ENCODE data around the gene PPP1R9B.

- TF ChIP-seq EZH2 (IDR thresholded peaks at IDR 0.05) (no peak), POLR2AphosphoS5 (IDR thresholded peaks at IDR 0.05; ENCODE audit: borderline replicate concordance, low read depth, low read length) (no peak; the same call in 1 of the 2 replicates)
Measured at GRCh38 chr17:50123649-50124349, 26.7 kb downstream of the PPP1R9B start.
